Activated T-cell treated with anti-CD3 and anti-CD28 coated beads, Interleukin-2, amount 50 U/mL, for 24 hours (primary cell): ENCODE measurements around the gene SMCO4.

Source experiments
- DNase-seq: peaks from one replicate; pipeline ENCODE4 v3.0.0-alpha.2; 2020
- H3K27ac Mint-ChIP-seq: 2 replicates; pipeline ENCODE4 v1.8.0; 2020; ENCODE audit warnings: mild to moderate bottlenecking, mixed read lengths
- H3K27me3 Mint-ChIP-seq: 2 replicates; pipeline ENCODE4 v1.8.0; 2020; ENCODE audit warnings: mixed read lengths
- H3K36me3 Mint-ChIP-seq: 2 replicates; pipeline ENCODE4 v1.8.0; 2020; ENCODE audit warnings: low read depth, mixed read lengths
- H3K4me1 Mint-ChIP-seq: 2 replicates; pipeline ENCODE4 v1.8.0; 2020; ENCODE audit warnings: low read depth, mixed read lengths
- H3K4me3 Mint-ChIP-seq: 2 replicates; pipeline ENCODE4 v1.8.0; 2020; ENCODE audit warnings: mild to moderate bottlenecking, moderate library complexity, mixed read lengths
- H3K9me3 Mint-ChIP-seq: 2 replicates; pipeline ENCODE4 v1.8.0; 2020; ENCODE audit warnings: mixed read lengths

Gene SMCO4

GRCh38 chr11:93571612-93572011 lies 28.4 kb upstream of the SMCO4 start:
- no peak for DNase-seq
- Mint-ChIP-seq H3K27me3 (peaks cover 13% of the 10 kb centered on the region), H3K36me3 (no peaks in the 10 kb centered on the region), H3K27ac (no peak overlapping the region), H3K4me1 (no peaks in the 10 kb centered on the region), H3K4me3 (no peak overlapping the region), H3K9me3 (no peaks in the 10 kb centered on the region)

DNA sequence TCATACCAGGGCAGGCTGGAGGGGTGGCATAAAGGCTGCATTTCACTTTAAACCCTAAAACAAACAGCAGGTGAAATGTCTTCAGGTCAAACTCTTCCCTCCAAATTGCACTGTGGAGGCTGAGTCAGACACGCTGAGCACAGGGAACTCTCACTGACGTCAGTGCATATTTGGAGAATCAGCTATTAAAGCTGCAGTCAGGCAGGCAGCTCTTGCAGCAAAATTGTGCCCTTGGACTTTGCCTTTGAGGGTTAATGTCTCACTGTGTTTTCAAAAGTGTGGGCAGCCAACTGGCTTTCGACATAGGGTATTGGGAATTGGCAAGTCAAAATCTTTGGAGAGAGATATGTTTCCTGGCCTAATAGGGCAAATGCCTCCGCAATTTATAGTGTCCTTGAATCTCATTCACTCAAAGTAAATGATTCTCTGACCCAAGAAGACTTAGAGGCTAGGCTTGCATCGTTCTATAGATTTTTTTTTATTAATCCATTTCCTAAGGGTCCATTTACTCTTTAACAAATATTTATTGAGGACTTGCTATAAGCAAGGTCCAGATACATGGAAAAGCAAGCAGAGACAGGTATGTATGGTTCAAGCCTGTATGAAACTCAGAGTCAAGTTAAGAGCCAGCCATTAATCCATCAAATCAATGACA lies 27.7 kb upstream of the SMCO4 start:
- no peak overlapping the region for H3K4me3 Mint-ChIP-seq
- H3K9me3 Mint-ChIP-seq, result no peaks in the 10 kb centered on the region
- H3K27ac Mint-ChIP-seq, result no peak overlapping the region
- H3K36me3 Mint-ChIP-seq, result no peaks in the 10 kb centered on the region
- no peaks in the 10 kb centered on the region for H3K4me1 Mint-ChIP-seq
- DNase-seq, result no peak
- peaks cover 10% of the 10 kb centered on the region for H3K27me3 Mint-ChIP-seq

GRCh38 chr11:93569496-93569895 lies 26.3 kb upstream of the SMCO4 start:
- Mint-ChIP-seq H3K27ac (no peak overlapping the region), H3K9me3 (no peaks in the 10 kb centered on the region), H3K4me1 (no peaks in the 10 kb centered on the region), H3K36me3 (no peaks in the 10 kb centered on the region), H3K4me3 (no peak overlapping the region), H3K27me3 (peaks cover 7% of the 10 kb centered on the region)
- no peak for DNase-seq

DNA sequence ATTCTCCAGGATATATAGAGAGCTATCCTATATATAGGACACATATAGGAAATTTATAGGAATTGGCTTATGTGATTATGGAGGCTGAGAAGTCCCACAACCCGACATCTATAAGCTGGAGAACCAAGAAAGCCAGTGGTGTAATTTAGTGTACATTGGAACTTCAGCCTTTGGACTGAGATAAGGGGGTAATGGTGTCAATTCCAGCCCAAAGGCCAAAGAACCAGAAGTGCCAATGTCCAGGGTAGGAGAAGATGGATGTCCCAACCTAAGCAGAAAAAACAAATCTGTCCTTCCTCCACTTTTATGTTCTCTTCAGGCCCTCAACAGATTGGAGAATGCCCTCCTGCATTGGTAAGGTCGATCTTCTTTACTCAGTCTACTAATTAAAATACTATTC lies 25.5 kb upstream of the SMCO4 start:
- no peak overlapping the region for H3K27ac Mint-ChIP-seq
- no peaks in the 10 kb centered on the region for H3K4me1 Mint-ChIP-seq
- peaks cover 7% of the 10 kb centered on the region for H3K27me3 Mint-ChIP-seq
- no peaks in the 10 kb centered on the region for H3K36me3 Mint-ChIP-seq
- DNase-seq, result no peak
- H3K9me3 Mint-ChIP-seq, result no peaks in the 10 kb centered on the region
- no peak overlapping the region for H3K4me3 Mint-ChIP-seq

- H3K9me3 Mint-ChIP-seq, result no peaks in the 10 kb centered on the region
- H3K27me3 Mint-ChIP-seq, result peaks cover 7% of the 10 kb centered on the region
These were observed 24.3 kb upstream of the SMCO4 start for GRCh38 chr11:93567401-93567895.

GRCh38 chr11:93564895-93565294 lies 21.7 kb upstream of the SMCO4 start:
- Mint-ChIP-seq H3K36me3 (no peaks in the 10 kb centered on the region), H3K27ac (no peak overlapping the region), H3K4me1 (peaks cover under 1% of the 10 kb centered on the region), H3K9me3 (no peaks in the 10 kb centered on the region), H3K4me3 (no peak overlapping the region), H3K27me3 (peaks cover 4% of the 10 kb centered on the region)
- no peak for DNase-seq

More at GRCh38 chr11:93567401-93567895, 24.3 kb upstream of the SMCO4 start:
- no peaks in the 10 kb centered on the region for H3K4me1 Mint-ChIP-seq
- no peak overlapping the region for H3K27ac Mint-ChIP-seq
- no peaks in the 10 kb centered on the region for H3K36me3 Mint-ChIP-seq
- no peak overlapping the region for H3K4me3 Mint-ChIP-seq
- no peak for DNase-seq

DNA sequence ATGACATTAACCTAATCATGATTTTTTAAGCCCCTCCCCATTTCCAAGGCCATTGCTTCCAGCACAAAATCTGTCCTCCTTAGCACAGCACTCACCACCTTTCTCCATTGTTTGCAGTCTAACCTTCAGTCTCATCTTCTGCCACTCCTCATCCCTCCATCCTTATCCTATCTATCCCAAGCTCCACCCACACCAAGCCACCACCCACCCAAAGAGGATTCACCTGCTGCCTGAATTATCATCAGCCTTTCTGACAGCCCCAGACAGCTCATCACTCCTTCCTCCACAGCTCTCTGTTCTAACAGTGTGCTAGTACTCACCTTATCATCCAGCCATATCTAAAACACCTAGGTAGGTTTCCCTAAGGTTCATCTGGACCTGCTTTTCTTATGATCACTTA lies 20.7 kb upstream of the SMCO4 start:
- Mint-ChIP-seq H3K4me3 (no peak overlapping the region), H3K36me3 (no peaks in the 10 kb centered on the region), H3K9me3 (no peaks in the 10 kb centered on the region), H3K4me1 (peaks cover 4% of the 10 kb centered on the region), H3K27ac (no peak overlapping the region), H3K27me3 (peaks cover 3% of the 10 kb centered on the region)
- DNase-seq, result no peak

- peaks cover 4% of the 10 kb centered on the region for H3K4me1 Mint-ChIP-seq
- H3K4me3 Mint-ChIP-seq, result no peak overlapping the region
- no peaks in the 10 kb centered on the region for H3K36me3 Mint-ChIP-seq
- DNase-seq, result no peak
- no peak overlapping the region for H3K27ac Mint-ChIP-seq
- peaks cover 6% of the 10 kb centered on the region for H3K27me3 Mint-ChIP-seq
- no peaks in the 10 kb centered on the region for H3K9me3 Mint-ChIP-seq
These were observed 17.2 kb upstream of the SMCO4 start for GRCh38 chr11:93560199-93560932.

DNA sequence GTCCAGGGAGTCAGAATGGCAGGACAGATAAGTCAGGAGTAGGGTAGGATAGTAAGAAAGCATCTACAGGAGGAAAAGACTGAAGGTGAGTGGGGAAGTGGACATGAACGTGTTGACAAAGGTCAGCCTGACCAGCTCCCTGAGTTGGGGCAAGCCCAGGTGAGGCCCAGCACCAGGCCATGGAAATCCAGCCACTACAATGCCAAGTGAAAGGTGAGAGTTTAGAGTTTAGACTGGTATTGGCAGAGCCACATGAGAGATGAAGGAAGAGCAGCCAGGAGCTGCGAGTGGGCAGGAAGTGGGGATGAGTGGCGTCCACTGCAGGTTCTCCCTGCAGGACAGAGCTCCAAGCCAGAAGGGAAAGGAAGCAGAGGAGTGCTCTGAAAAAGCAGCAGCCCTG lies 16.5 kb upstream of the SMCO4 start:
- Mint-ChIP-seq H3K4me3 (no peak overlapping the region), H3K27me3 (peaks cover 13% of the 10 kb centered on the region), H3K4me1 (peaks cover 4% of the 10 kb centered on the region), H3K36me3 (no peaks in the 10 kb centered on the region), H3K9me3 (no peaks in the 10 kb centered on the region), H3K27ac (no peak overlapping the region)
- no peak for DNase-seq

- no peak overlapping the region for H3K4me3 Mint-ChIP-seq
- no peaks in the 10 kb centered on the region for H3K36me3 Mint-ChIP-seq
- H3K9me3 Mint-ChIP-seq, result no peaks in the 10 kb centered on the region
- no peaks in the 10 kb centered on the region for H3K4me1 Mint-ChIP-seq
- peaks cover 28% of the 10 kb centered on the region for H3K27me3 Mint-ChIP-seq
- no peak overlapping the region for H3K27ac Mint-ChIP-seq
- no peak for DNase-seq
These were observed 9.7 kb upstream of the SMCO4 start for GRCh38 chr11:93552874-93553273.

DNA sequence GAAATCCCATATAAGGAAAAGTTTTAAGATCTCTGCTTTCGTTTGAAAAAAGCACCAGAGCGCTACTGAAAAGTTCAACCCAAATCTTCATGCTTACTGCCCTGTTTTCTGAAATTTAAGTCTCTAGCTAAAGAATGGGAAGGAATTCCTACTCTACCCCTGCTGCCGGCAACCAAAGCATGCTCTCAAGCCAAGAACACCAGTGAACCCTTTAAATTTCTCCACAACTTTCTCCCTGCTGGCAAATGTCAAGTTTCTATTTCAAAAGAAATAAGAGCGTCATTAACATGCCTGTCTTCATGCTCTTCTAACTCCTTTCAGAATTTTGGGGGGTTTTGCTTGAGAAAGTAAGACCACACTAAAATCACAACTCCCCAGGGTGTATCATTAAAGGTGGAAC lies 6.8 kb upstream of the SMCO4 start:
- H3K36me3 Mint-ChIP-seq, result no peaks in the 10 kb centered on the region
- no peaks in the 10 kb centered on the region for H3K9me3 Mint-ChIP-seq
- no peak for DNase-seq
- no peak overlapping the region for H3K4me3 Mint-ChIP-seq
- peaks cover 19% of the 10 kb centered on the region for H3K27me3 Mint-ChIP-seq
- peaks cover 3% of the 10 kb centered on the region for H3K4me1 Mint-ChIP-seq
- H3K27ac Mint-ChIP-seq, result no peak overlapping the region

DNA sequence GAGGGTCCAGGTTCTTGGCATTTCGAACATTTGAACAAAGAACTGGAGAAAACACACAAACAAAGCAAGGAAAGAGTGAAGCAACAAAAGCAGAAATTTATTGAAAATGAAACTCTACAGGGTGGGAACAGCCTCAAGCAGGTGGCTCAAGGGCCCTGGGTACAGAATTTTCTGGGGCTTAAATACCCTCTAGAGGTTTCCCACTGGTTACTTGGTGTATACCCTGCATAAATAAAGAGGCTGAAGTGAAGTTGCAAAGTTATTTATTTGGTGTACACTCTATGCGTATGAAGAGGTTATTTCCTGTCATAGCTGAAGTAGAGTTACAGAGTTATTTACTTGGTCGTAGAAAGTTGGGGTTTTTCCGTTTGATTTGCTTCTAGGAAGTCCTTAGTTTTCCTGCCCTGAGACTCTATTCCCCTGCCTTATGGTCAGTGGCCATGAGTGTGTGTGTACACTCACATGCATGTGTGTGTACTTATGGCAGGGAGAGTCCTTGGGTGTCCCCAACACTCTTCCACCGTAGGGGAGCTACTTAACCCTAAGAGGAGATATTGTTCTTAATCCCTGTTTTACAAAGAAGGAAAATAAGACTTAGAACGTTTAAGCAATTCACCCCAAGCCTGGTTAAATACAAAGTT lies 5.6 kb upstream of the SMCO4 start:
- peaks cover 13% of the 10 kb centered on the region for H3K4me1 Mint-ChIP-seq
- no peaks in the 10 kb centered on the region for H3K9me3 Mint-ChIP-seq
- H3K4me3 Mint-ChIP-seq, result no peak overlapping the region
- H3K27me3 Mint-ChIP-seq, result peaks cover 18% of the 10 kb centered on the region
- DNase-seq, result no peak
- no peaks in the 10 kb centered on the region for H3K36me3 Mint-ChIP-seq
- no peak overlapping the region for H3K27ac Mint-ChIP-seq

DNA sequence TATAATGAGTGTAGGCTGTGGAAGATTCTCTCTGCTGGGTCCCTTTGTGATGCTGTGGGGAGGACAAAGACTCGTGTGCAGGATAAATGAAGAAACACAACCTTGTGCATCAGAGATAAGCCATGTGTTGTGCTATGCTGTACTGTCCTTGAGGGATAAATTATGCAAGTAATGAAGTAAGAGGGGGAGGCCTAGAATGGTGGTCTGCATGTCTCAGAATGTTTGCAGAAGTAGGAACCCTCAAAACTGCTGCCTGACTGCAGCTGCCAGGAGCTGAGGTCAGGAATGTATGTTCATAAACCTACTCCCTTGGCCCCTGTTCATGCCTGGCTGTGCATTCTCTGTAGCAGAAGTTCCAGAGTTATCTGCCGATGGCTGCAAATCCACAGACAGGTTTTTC lies 4.6 kb upstream of the SMCO4 start:
- peaks cover 17% of the 10 kb centered on the region for H3K27me3 Mint-ChIP-seq
- no peak overlapping the region for H3K4me3 Mint-ChIP-seq
- no peak for DNase-seq
- no peaks in the 10 kb centered on the region for H3K9me3 Mint-ChIP-seq
- no peaks in the 10 kb centered on the region for H3K36me3 Mint-ChIP-seq
- H3K4me1 Mint-ChIP-seq, result peaks cover 17% of the 10 kb centered on the region
- no peak overlapping the region for H3K27ac Mint-ChIP-seq

DNA sequence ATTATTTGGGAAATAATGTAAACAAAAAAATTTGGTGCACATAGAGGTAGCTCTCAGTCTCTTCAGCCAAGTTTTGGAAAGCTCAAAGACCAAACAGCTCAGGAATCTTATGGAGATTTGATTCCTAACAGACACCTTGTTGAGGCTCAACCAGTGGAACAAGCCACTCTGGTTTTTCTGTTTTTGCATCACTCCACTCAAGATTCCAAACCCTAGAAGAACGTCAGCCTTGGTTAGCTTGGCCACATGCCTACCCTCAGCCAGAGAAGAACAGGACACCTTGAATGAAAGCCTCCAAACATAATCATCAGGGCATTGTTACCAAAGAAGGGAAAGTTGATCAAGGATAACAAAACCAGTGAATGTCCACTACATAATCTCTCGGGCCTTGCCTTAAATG lies 3.8 kb upstream of the SMCO4 start:
- H3K4me1 Mint-ChIP-seq, result peaks cover 21% of the 10 kb centered on the region
- DNase-seq, result no peak
- no peak overlapping the region for H3K4me3 Mint-ChIP-seq
- H3K36me3 Mint-ChIP-seq, result no peaks in the 10 kb centered on the region
- no peaks in the 10 kb centered on the region for H3K9me3 Mint-ChIP-seq
- no peak overlapping the region for H3K27ac Mint-ChIP-seq
- peaks cover 17% of the 10 kb centered on the region for H3K27me3 Mint-ChIP-seq

DNA sequence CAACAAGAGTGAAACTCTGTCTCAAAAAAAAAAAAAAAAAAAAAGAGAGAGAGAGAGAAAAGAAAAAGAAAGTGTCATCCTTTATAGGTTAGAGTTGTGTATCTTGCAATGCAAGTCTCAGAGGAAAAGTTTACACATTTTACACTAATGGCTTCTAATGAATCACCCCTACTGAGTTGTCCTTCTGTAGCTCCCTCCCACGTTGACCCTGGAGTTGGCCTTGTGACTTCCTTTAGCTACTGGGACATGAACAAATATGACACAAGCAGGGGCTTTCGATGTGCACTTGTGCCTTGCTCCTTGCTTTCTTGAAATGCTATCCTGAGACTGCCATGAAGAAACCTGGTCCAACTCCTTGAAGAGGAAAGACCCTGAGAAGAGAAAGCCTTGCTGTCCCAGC lies 2.4 kb upstream of the SMCO4 start:
- Mint-ChIP-seq H3K36me3 (no peaks in the 10 kb centered on the region), H3K9me3 (no peaks in the 10 kb centered on the region), H3K27me3 (peaks cover 9% of the 10 kb centered on the region), H3K4me1 (peaks cover 29% of the 10 kb centered on the region), H3K27ac (no peak overlapping the region), H3K4me3 (no peak overlapping the region)
- no peak for DNase-seq
